RWPE2 (cell line): Measurements from ENCODE around the gene ALDOA.

ENCODE experiments used
- ATAC-seq: fragments of 200-7000 bp; cut with Tn5 transposase; 3 replicates; pipeline ENCODE4 v1.9.1; 2021; ENCODE audit warnings: low read depth
- DNase-seq: peaks from one replicate; pipeline ENCODE4 v3.0.0-alpha.2; 2020; ENCODE audit warnings: low spot score
- H3K27ac ChIP-seq: fragments of 450-650 bp; 2 replicates; pipeline ENCODE4 v1.5.1; 2017; ENCODE audit warnings: mild to moderate bottlenecking; ENCODE audit not compliant: poor library complexity, severe bottlenecking
- H3K27me3 ChIP-seq: fragments of 250-450 bp; sonication (Bioruptor Pico); 2 replicates; pipeline ENCODE4 v1.5.1; 2021; ENCODE audit warnings: mild to moderate bottlenecking, moderate library complexity; ENCODE audit not compliant: insufficient read depth, poor library complexity, severe bottlenecking
- H3K36me3 ChIP-seq: fragments of 250-450 bp; sonication (Bioruptor Pico); 2 replicates; pipeline ENCODE4 v1.5.1; 2020; ENCODE audit warnings: low read depth, mild to moderate bottlenecking, moderate library complexity
- H3K4me1 ChIP-seq: fragments of 250-450 bp; sonication (Bioruptor Pico); 2 replicates; pipeline ENCODE4 v1.5.1; 2021; ENCODE audit warnings: mild to moderate bottlenecking, moderate library complexity; ENCODE audit not compliant: insufficient read depth, poor library complexity, severe bottlenecking
- H3K4me3 ChIP-seq: fragments of 250-450 bp; sonication (Bioruptor Pico); 2 replicates; pipeline ENCODE4 v1.5.1; 2021; ENCODE audit warnings: mild to moderate bottlenecking, moderate library complexity; ENCODE audit not compliant: severe bottlenecking
- H3K9me3 ChIP-seq: fragments of 250-450 bp; sonication (Bioruptor Pico); 2 replicates; pipeline ENCODE4 v1.5.1; 2021; ENCODE audit warnings: mild to moderate bottlenecking, moderate library complexity; ENCODE audit not compliant: severe bottlenecking
- TF ChIP-seq, protein P1 (sequence below): fragments of 450-650 bp; IDR thresholded peaks from one replicate; pipeline ENCODE4 v1.5.1; 2017; ENCODE audit warnings: mild to moderate bottlenecking, moderate library complexity; ENCODE audit not compliant: poor library complexity, severe bottlenecking

The ALDOA gene

DNA sequence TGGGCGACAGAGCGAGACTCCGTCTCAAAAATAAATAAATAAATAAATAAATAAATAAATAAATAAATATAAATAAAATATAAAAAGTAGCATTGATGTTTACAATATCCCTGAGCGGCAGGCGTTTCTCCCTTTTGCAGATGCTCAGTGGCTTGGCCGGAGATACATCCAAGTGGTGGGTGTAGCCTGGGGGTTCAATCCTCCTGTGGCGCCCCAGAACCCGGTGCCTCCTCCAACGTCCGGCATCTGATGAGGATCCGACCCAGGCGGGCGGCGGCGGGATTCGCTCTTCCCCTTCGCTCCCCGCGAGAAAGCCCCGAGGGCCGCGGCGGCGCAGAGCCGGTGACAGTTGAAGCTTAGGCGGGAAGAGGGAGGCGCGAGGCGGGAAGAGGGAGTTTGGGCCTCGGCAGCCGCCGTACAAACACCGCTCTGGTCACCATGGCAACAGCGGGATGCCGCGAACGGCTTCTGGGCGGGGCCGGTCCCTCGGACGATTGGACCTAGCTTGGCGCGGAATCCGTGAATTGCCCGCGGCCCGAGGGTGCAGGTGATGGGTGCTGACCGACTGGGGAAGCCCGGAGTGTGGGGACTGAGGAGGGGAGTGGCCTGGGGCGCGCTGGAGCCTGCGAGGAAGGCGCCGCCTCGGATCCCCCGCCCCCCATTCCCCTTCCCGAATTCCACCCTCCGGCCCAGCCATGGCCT, 12.7 kb upstream of the ALDOA start:
- peak; percentile 64 for ATAC-seq
- no peaks in the 10 kb centered on the region for H3K9me3 ChIP-seq
- H3K4me1 ChIP-seq: peaks cover 19% of the 10 kb centered on the region
- peaks cover 15% of the 10 kb centered on the region for H3K36me3 ChIP-seq
- H3K27ac ChIP-seq: peak overlapping the region; percentile 80
- no peaks in the 10 kb centered on the region for H3K27me3 ChIP-seq
- peak; percentile 95 for DNase-seq
- H3K4me3 ChIP-seq: peak overlapping the region; percentile 63
- TF ChIP-seq, protein P1, sequence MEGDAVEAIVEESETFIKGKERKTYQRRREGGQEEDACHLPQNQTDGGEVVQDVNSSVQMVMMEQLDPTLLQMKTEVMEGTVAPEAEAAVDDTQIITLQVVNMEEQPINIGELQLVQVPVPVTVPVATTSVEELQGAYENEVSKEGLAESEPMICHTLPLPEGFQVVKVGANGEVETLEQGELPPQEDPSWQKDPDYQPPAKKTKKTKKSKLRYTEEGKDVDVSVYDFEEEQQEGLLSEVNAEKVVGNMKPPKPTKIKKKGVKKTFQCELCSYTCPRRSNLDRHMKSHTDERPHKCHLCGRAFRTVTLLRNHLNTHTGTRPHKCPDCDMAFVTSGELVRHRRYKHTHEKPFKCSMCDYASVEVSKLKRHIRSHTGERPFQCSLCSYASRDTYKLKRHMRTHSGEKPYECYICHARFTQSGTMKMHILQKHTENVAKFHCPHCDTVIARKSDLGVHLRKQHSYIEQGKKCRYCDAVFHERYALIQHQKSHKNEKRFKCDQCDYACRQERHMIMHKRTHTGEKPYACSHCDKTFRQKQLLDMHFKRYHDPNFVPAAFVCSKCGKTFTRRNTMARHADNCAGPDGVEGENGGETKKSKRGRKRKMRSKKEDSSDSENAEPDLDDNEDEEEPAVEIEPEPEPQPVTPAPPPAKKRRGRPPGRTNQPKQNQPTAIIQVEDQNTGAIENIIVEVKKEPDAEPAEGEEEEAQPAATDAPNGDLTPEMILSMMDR: no peak

- no peaks in the 10 kb centered on the region for H3K9me3 ChIP-seq
- TF ChIP-seq, protein P1: no peak
- H3K4me1 ChIP-seq: peaks cover 19% of the 10 kb centered on the region
- peak overlapping the region; percentile 80 for H3K27ac ChIP-seq
- peaks cover 15% of the 10 kb centered on the region for H3K36me3 ChIP-seq
- H3K4me3 ChIP-seq: peak overlapping the region; percentile 63
- no peaks in the 10 kb centered on the region for H3K27me3 ChIP-seq
- DNase-seq (no peak), ATAC-seq (peak; percentile 57)
Measured at GRCh38 chr16:30053376-30054015, 12.1 kb upstream of the ALDOA start.

DNA sequence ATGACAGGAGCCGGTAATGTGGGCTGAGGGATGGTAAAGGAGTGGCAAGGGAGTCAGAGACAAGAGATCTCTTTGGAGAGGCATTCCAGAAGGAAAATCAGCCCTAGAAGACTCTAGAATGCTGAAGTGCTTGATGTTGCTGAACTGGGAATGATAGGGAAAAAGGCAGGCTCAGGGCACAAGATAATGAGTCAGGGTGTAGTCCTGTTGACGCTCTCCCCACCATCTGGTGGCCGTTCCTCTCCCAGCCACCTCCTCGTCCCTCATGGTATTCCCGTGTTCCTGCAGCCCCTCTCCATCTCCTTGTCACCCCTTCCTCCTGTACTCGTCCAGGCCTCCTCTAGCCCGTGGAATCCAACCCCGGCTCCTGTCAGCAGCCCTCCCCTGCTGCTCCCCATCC, 11.1 kb upstream of the ALDOA start:
- Histone ChIP-seq H3K9me3 (no peaks in the 10 kb centered on the region), H3K27me3 (no peaks in the 10 kb centered on the region), H3K4me3 (no peak overlapping the region), H3K36me3 (peaks cover 22% of the 10 kb centered on the region), H3K4me1 (peaks cover 19% of the 10 kb centered on the region), H3K27ac (peak overlapping the region; percentile 80)
- ATAC-seq (no peak), DNase-seq (no peak)
- TF ChIP-seq, protein P1: no peak

GRCh38 chr16:30054959-30055553, 10.5 kb upstream of the ALDOA start:
- ATAC-seq (peak; percentile 56), DNase-seq (peak; percentile 64)
- Histone ChIP-seq H3K4me1 (peaks cover 19% of the 10 kb centered on the region), H3K36me3 (peaks cover 27% of the 10 kb centered on the region), H3K9me3 (no peaks in the 10 kb centered on the region), H3K27me3 (no peaks in the 10 kb centered on the region), H3K27ac (peak overlapping the region; percentile 80), H3K4me3 (no peak overlapping the region)
- TF ChIP-seq, protein P1: peak; percentile 63
